Ascending aorta (tissue), 2 donors: Measurements from ENCODE around the gene HAGH. TPM values are rescaled to one million over a fixed set of nuclear protein-coding genes. Genes with fewer than 3 reads are reported as not detected.

ENCODE experiments used
- DNase-seq, 2 donors: peaks; one replicate each; pipeline ENCODE4 v3.0.0-alpha.2; 2019; ENCODE audit warnings: low spot score in 2 of 2
- H3K27ac ChIP-seq, 2 donors: fragments of 200-600 bp; sonication (generic); one replicate each; pipeline ENCODE4 v1.5.1; 2016 to 2017; ENCODE audit warnings: mild to moderate bottlenecking in 1 of 2
- H3K27me3 ChIP-seq: fragments of 200-600 bp; sonication (generic); one replicate; pipeline ENCODE4 v1.5.1; 2017
- H3K36me3 ChIP-seq, 2 donors: fragments of 200-600 bp; sonication (generic); one replicate each; pipeline ENCODE4 v1.5.1; 2016
- H3K4me1 ChIP-seq, 2 donors: fragments of 200-600 bp; sonication (generic); one replicate each; pipeline ENCODE4 v1.5.1; 2016 to 2017; ENCODE audit warnings: mild to moderate bottlenecking in 1 of 2
- H3K4me3 ChIP-seq, 2 donors: fragments of 200-600 bp; sonication (generic); one replicate each; pipeline ENCODE4 v1.5.1; 2016 to 2017; ENCODE audit warnings: mild to moderate bottlenecking in 1 of 2
- H3K9me3 ChIP-seq, 2 donors: fragments of 200-600 bp; sonication (generic); one replicate each; pipeline ENCODE4 v1.5.1; 2016
- CTCF ChIP-seq, 3 experiments: fragments of 200-600 bp in 2 of 3; fragments of 450-650 bp in 1 of 3; sonication (generic) in 2 of 3; IDR thresholded peaks; one replicate each; pipeline ENCODE4 v1.5.1; 2016 to 2019; ENCODE audit warnings: antibody characterized with exemption in 3 of 3, mild to moderate bottlenecking in 1 of 3, moderate library complexity in 1 of 3
- intact Hi-C: fragments of 100-400 bp; cut with DNase I; formaldehyde crosslinking; loops from one replicate; pipeline ENCODE4 v1.15.1; 2023
- total RNA-seq: library from RNA; depleted of rRNA; stranded (reverse); fragments of >200 nt; gene quantifications from one replicate; pipeline ENCODE4 v1.1.0, GENCODE V29; 2016

The HAGH gene
- total RNA-seq, 1 donor from 2014 or later, result 177 TPM

GRCh38 chr16:1858189-1858865, 31.7 kb upstream of the HAGH start:
- no peak overlapping the region for H3K4me3 ChIP-seq
- H3K9me3 ChIP-seq, result no peaks in the 10 kb centered on the region
- no peaks in the 10 kb centered on the region for H3K4me1 ChIP-seq
- H3K36me3 ChIP-seq, result no peaks in the 10 kb centered on the region
- H3K27ac ChIP-seq, result no peak overlapping the region
- TF ChIP-seq CTCF (IDR thresholded peaks at IDR 0.05), result no peak
- intact Hi-C loops, result no loop called here
- no peak for DNase-seq
- no peaks in the 10 kb centered on the region for H3K27me3 ChIP-seq

GRCh38 chr16:1857433-1858097, 30.9 kb upstream of the HAGH start:
- Histone ChIP-seq H3K9me3 (no peaks in the 10 kb centered on the region), H3K36me3 (no peaks in the 10 kb centered on the region), H3K27me3 (no peaks in the 10 kb centered on the region), H3K4me3 (no peak overlapping the region), H3K27ac (no peak overlapping the region), H3K4me1 (no peaks in the 10 kb centered on the region)
- intact Hi-C loops, result no loop called here
- TF ChIP-seq CTCF (IDR thresholded peaks at IDR 0.05), result no peak
- no peak for DNase-seq

GRCh38 chr16:1851793-1852192, 25.2 kb upstream of the HAGH start:
- no peak for TF ChIP-seq CTCF (IDR thresholded peaks at IDR 0.05)
- H3K4me3 ChIP-seq, result no peak overlapping the region
- no peaks in the 10 kb centered on the region for H3K36me3 ChIP-seq
- H3K27ac ChIP-seq, result no peak overlapping the region
- H3K9me3 ChIP-seq, result no peaks in the 10 kb centered on the region
- H3K4me1 ChIP-seq, result no peaks in the 10 kb centered on the region
- intact Hi-C loops, result no loop called here
- DNase-seq, result no peak
- H3K27me3 ChIP-seq, result no peaks in the 10 kb centered on the region

- intact Hi-C loops, result no loop called here
- no peaks in the 10 kb centered on the region for H3K27me3 ChIP-seq
- no peaks in the 10 kb centered on the region for H3K4me1 ChIP-seq
- H3K9me3 ChIP-seq, result no peaks in the 10 kb centered on the region
- H3K27ac ChIP-seq, result no peak overlapping the region
- no peaks in the 10 kb centered on the region for H3K36me3 ChIP-seq
- TF ChIP-seq CTCF (IDR thresholded peaks at IDR 0.05), result no peak
- no peak for DNase-seq
- H3K4me3 ChIP-seq, result no peak overlapping the region
Observed at GRCh38 chr16:1850981-1851380, 24.4 kb upstream of the HAGH start.

- Histone ChIP-seq H3K9me3 (no peaks in the 10 kb centered on the region), H3K27ac (no peak overlapping the region), H3K4me3 (no peak overlapping the region), H3K4me1 (no peaks in the 10 kb centered on the region), H3K36me3 (no peaks in the 10 kb centered on the region), H3K27me3 (no peaks in the 10 kb centered on the region)
- DNase-seq, result no peak
- intact Hi-C loops, result no loop called here
- no peak for TF ChIP-seq CTCF (IDR thresholded peaks at IDR 0.05)
Observed at GRCh38 chr16:1846416-1846815, 19.8 kb upstream of the HAGH start.
